Activated CD8-positive, alpha-beta memory T cell treated with anti-CD3 and anti-CD28 coated beads, Interleukin-2, amount 10 ng/mL, durations not matched to agents 7 days and 5 days (primary cell): ENCODE data around the gene LILRA1. TPM values are rescaled to one million over a fixed set of nuclear protein-coding genes. Genes with fewer than 3 reads are reported as not detected.
"Not testable (repeated sequence)": the region's sequence is repeated elsewhere in the genome, so short reads cannot be mapped to it uniquely, and the experiment has no call there.

Experiments
- ATAC-seq: fragments of 150-1000 bp; cut with Tn5 transposase; one replicate; pipeline ENCODE4 v1.10.0; 2021; ENCODE audit warnings: moderate library complexity
- CTCF ChIA-PET: fragments of 350-600 bp; sonication (Branson Sonifier 250); formaldehyde crosslinking; loops from one replicate; lab custom pipeline; 2021; ENCODE audit warnings: antibody characterized with exemption; lab: Charles Lee
- DNase-seq: peaks from one replicate; pipeline ENCODE4 v3.0.0-alpha.2; 2020
- H3K27ac Mint-ChIP-seq: one replicate; pipeline ENCODE4 v1.8.0; 2021; ENCODE audit warnings: mild to moderate bottlenecking, mixed read lengths
- H3K27me3 Mint-ChIP-seq: one replicate; pipeline ENCODE4 v1.8.0; 2021; ENCODE audit warnings: mixed read lengths
- H3K36me3 Mint-ChIP-seq: one replicate; pipeline ENCODE4 v1.8.0; 2021; ENCODE audit warnings: mild to moderate bottlenecking, mixed read lengths
- H3K4me1 Mint-ChIP-seq: one replicate; pipeline ENCODE4 v1.8.0; 2021; ENCODE audit warnings: mixed read lengths
- H3K4me3 Mint-ChIP-seq: one replicate; pipeline ENCODE4 v1.8.0; 2021; ENCODE audit warnings: mild to moderate bottlenecking, moderate library complexity, mixed read lengths
- H3K9me3 Mint-ChIP-seq: one replicate; pipeline ENCODE4 v1.8.0; 2022; ENCODE audit warnings: low read depth, mixed read lengths
- total RNA-seq, 2 experiments: library from RNA; stranded (reverse); gene quantifications; one replicate each; pipeline ENCODE4 v1.2.3, GENCODE V29; 2021

LILRA1 gene
- total RNA-seq, 2 experiments from 2014 or later: not detected

- H3K36me3 Mint-ChIP-seq, H3K4me3 Mint-ChIP-seq, ATAC-seq, H3K9me3 Mint-ChIP-seq, H3K27ac Mint-ChIP-seq, DNase-seq, CTCF ChIA-PET: not testable (repeated sequence)
- H3K4me1 Mint-ChIP-seq: peaks cover 12% of the 10 kb centered on the region
- peaks cover 38% of the 10 kb centered on the region for H3K27me3 Mint-ChIP-seq
These were observed 21.5 kb upstream of the LILRA1 start for GRCh38 chr19:54571715-54572615.

- Mint-ChIP-seq H3K9me3 (no peaks in the 10 kb centered on the region), H3K4me3 (no peak overlapping the region), H3K36me3 (no peaks in the 10 kb centered on the region), H3K27ac (no peak overlapping the region), H3K27me3 (peaks cover 34% of the 10 kb centered on the region), H3K4me1 (peaks cover 12% of the 10 kb centered on the region)
- CTCF ChIA-PET: no interaction called here
- ATAC-seq (no peak), DNase-seq (no peak)
These were observed 20.6 kb upstream of the LILRA1 start for GRCh38 chr19:54572696-54573311.

- H3K27ac Mint-ChIP-seq: no peak within 1 kb of the TSS
- no peak within 1 kb of the TSS for H3K4me3 Mint-ChIP-seq
- ATAC-seq: peak; percentile 47
- peaks cover 11% of the 10 kb centered on the region for H3K4me1 Mint-ChIP-seq
- peaks cover 30% of the 10 kb centered on the region for H3K27me3 Mint-ChIP-seq
- no peaks in the 10 kb centered on the region for H3K36me3 Mint-ChIP-seq
- CTCF ChIA-PET: no interaction called here
- no peaks in the 10 kb centered on the region for H3K9me3 Mint-ChIP-seq
- no peak for DNase-seq
These were observed 20.0 kb upstream of the LILRA1 start, which contains the start of gene LILRA2 for GRCh38 chr19:54573330-54573872. Gene LILRA2, plus strand, starts transcription at chr19:54573790. Its CDS starts 89 bp downstream, at chr19:54573879.

- Mint-ChIP-seq H3K27me3 (peaks cover 24% of the 10 kb centered on the region), H3K4me3 (no peak overlapping the region), H3K27ac (no peak overlapping the region), H3K9me3 (no peaks in the 10 kb centered on the region), H3K4me1 (peaks cover 6% of the 10 kb centered on the region), H3K36me3 (no peaks in the 10 kb centered on the region)
- DNase-seq (no peak), ATAC-seq (no peak)
- CTCF ChIA-PET: no interaction called here
These were observed 19.4 kb upstream of the LILRA1 start for GRCh38 chr19:54574051-54574450.

- Mint-ChIP-seq H3K27me3 (peaks cover 24% of the 10 kb centered on the region), H3K36me3 (no peaks in the 10 kb centered on the region), H3K27ac (no peak overlapping the region), H3K9me3 (no peaks in the 10 kb centered on the region), H3K4me1 (peaks cover 6% of the 10 kb centered on the region), H3K4me3 (no peak overlapping the region)
- CTCF ChIA-PET: no interaction called here
- no peak for ATAC-seq
- no peak for DNase-seq
These were observed 18.8 kb upstream of the LILRA1 start for GRCh38 chr19:54574527-54575056.

- H3K4me3 Mint-ChIP-seq, H3K9me3 Mint-ChIP-seq, H3K4me1 Mint-ChIP-seq, H3K27ac Mint-ChIP-seq, DNase-seq, CTCF ChIA-PET, H3K36me3 Mint-ChIP-seq, ATAC-seq: not testable (repeated sequence)
- peaks cover 24% of the 10 kb centered on the region for H3K27me3 Mint-ChIP-seq
These were observed 18.2 kb upstream of the LILRA1 start for GRCh38 chr19:54575205-54575604.

- H3K4me3 Mint-ChIP-seq: no peak overlapping the region
- peaks cover 6% of the 10 kb centered on the region for H3K4me1 Mint-ChIP-seq
- no peaks in the 10 kb centered on the region for H3K36me3 Mint-ChIP-seq
- H3K9me3 Mint-ChIP-seq: no peaks in the 10 kb centered on the region
- CTCF ChIA-PET: no interaction called here
- no peak overlapping the region for H3K27ac Mint-ChIP-seq
- ATAC-seq (no peak), DNase-seq (no peak)
- H3K27me3 Mint-ChIP-seq: peaks cover 19% of the 10 kb centered on the region
These were observed 16.9 kb upstream of the LILRA1 start for GRCh38 chr19:54576411-54576976.

- H3K27me3 Mint-ChIP-seq: peaks cover 14% of the 10 kb centered on the region
These were observed 16.1 kb upstream of the LILRA1 start for GRCh38 chr19:54577334-54577733.

GRCh38 chr19:54578268-54578667 lies 15.2 kb upstream of the LILRA1 start:
- ATAC-seq, CTCF ChIA-PET, H3K9me3 Mint-ChIP-seq, H3K36me3 Mint-ChIP-seq, H3K4me3 Mint-ChIP-seq, H3K27ac Mint-ChIP-seq, DNase-seq, H3K4me1 Mint-ChIP-seq: not testable (repeated sequence)
- H3K27me3 Mint-ChIP-seq: peaks cover 12% of the 10 kb centered on the region

More at GRCh38 chr19:54577334-54577733, 16.1 kb upstream of the LILRA1 start:
- CTCF ChIA-PET: no interaction called here
- H3K9me3 Mint-ChIP-seq: no peaks in the 10 kb centered on the region
- DNase-seq (no peak), ATAC-seq (no peak)
- no peak overlapping the region for H3K4me3 Mint-ChIP-seq
- peaks cover 6% of the 10 kb centered on the region for H3K4me1 Mint-ChIP-seq
- H3K27ac Mint-ChIP-seq: no peak overlapping the region
- H3K36me3 Mint-ChIP-seq: no peaks in the 10 kb centered on the region

GRCh38 chr19:54586397-54586796 lies 7.0 kb upstream of the LILRA1 start:
- Mint-ChIP-seq H3K4me1 (no peaks in the 10 kb centered on the region), H3K4me3 (no peak overlapping the region), H3K9me3 (no peaks in the 10 kb centered on the region), H3K27me3 (peaks cover 20% of the 10 kb centered on the region), H3K36me3 (no peaks in the 10 kb centered on the region), H3K27ac (no peak overlapping the region)
- no peak for ATAC-seq
- no peak for DNase-seq
- CTCF ChIA-PET: no interaction called here

GRCh38 chr19:54587026-54587425 lies 6.4 kb upstream of the LILRA1 start:
- ATAC-seq (no peak), DNase-seq (no peak)
- CTCF ChIA-PET: no interaction called here
- Mint-ChIP-seq H3K4me3 (no peak overlapping the region), H3K9me3 (no peaks in the 10 kb centered on the region), H3K27me3 (peaks cover 20% of the 10 kb centered on the region), H3K27ac (no peak overlapping the region), H3K36me3 (no peaks in the 10 kb centered on the region), H3K4me1 (no peaks in the 10 kb centered on the region)

GRCh38 chr19:54593931-54594626 lies 647 bp downstream of the LILRA1 start:
- H3K4me1 Mint-ChIP-seq, H3K9me3 Mint-ChIP-seq, H3K27me3 Mint-ChIP-seq, H3K36me3 Mint-ChIP-seq, H3K27ac Mint-ChIP-seq, CTCF ChIA-PET, DNase-seq, H3K4me3 Mint-ChIP-seq, ATAC-seq: not testable (repeated sequence)

- H3K27me3 Mint-ChIP-seq: peaks cover 4% of the 10 kb centered on the region
- H3K4me3 Mint-ChIP-seq: no peak overlapping the region
- no peaks in the 10 kb centered on the region for H3K36me3 Mint-ChIP-seq
- no peaks in the 10 kb centered on the region for H3K9me3 Mint-ChIP-seq
- ATAC-seq (no peak), DNase-seq (no peak)
- no peak overlapping the region for H3K27ac Mint-ChIP-seq
- CTCF ChIA-PET: no interaction called here
- H3K4me1 Mint-ChIP-seq: no peaks in the 10 kb centered on the region
These were observed 1.3 kb downstream of the LILRA1 start for GRCh38 chr19:54594737-54595136.
